Adrenal gland (tissue), 12 donors: ENCODE measurements around the gene CDC40. TPM values are rescaled to one million over a fixed set of nuclear protein-coding genes. Genes with fewer than 3 reads are reported as not detected.

ENCODE experiments used
- DNase-seq, 7 donors: peaks; one replicate each; pipeline ENCODE4 v3.0.0-alpha.2; 2019 to 2020
- H3K27ac ChIP-seq, 5 donors: fragments of 200-600 bp; sonication (generic) in 4 of 5; 1 replicate in 3 of 5; 2 replicates in 2 of 5; pipeline versions ENCODE4 v1.5.1 to v1.8.0; 2016 to 2020; ENCODE audit warnings: mild to moderate bottlenecking in 1 of 5
- H3K27me3 ChIP-seq: fragments of 200-600 bp; 2 replicates; pipeline ENCODE4 v1.8.0; 2021
- H3K36me3 ChIP-seq, 2 donors: fragments of 200-600 bp; replicated peaks in 1 of 2; 1 replicate in 1 of 2; 2 replicates in 1 of 2; pipeline versions ENCODE4 v1.5.1 to v1.8.0; 2018 to 2022
- H3K4me1 ChIP-seq, 2 donors: fragments of 200-600 bp; replicated peaks in 1 of 2; 1 replicate in 1 of 2; 2 replicates in 1 of 2; pipeline versions ENCODE4 v1.5.1 to v1.8.0; 2018 to 2021
- H3K4me3 ChIP-seq, 4 donors: fragments of 200-600 bp; sonication (generic) in 3 of 4; one replicate each; pipeline ENCODE4 v1.5.1; 2016 to 2018
- H3K9me3 ChIP-seq, 3 donors: fragments of 200-600 bp; sonication (generic) in 1 of 3; replicated peaks in 1 of 3; 1 replicate in 2 of 3; 2 replicates in 1 of 3; pipeline versions ENCODE4 v1.5.1 to v1.8.0; 2016 to 2021
- POLR2A ChIP-seq, 2 donors: fragments of 450-650 bp; IDR thresholded peaks; one replicate each; pipeline ENCODE4 v1.6.1; 2017; ENCODE audit warnings: antibody characterized with exemption in 2 of 2, mild to moderate bottlenecking in 2 of 2, moderate library complexity in 1 of 2
- WGBS, 4 donors: extraction: QIAGEN DNeasy Blood & Tissue Kit in 2 of 4; methylation state at CpG; one replicate each; pipeline versions ENCODE4 v1.1.5 to v1.1.7; 2013 to 2017; 5-methylcytosine and 5-hydroxymethylcytosine counted together
- intact Hi-C, 2 donors: fragments of 100-400 bp; cut with DNase I; formaldehyde crosslinking; loops; one replicate each; pipeline versions ENCODE4 v1.14.1 to v1.15.0; 2022 to 2023
- polyA plus RNA-seq, 3 donors: library from polyadenylated mRNA; stranded (reverse); fragments of 200-250 nt in 2 of 3; fragments of 350-450 nt in 1 of 3; fragmentation: Illumina TruSeq in 1 of 3; extraction: RNeasy Lipid Tissue Mini Kit (QIAGEN cat#74804) in 1 of 3; gene quantifications; one replicate each; pipeline ENCODE4 v1.2.3, GENCODE V29; 2013 to 2014
- total RNA-seq, 9 donors: library from RNA; depleted of rRNA in 4 of 9; stranded (reverse); fragments of >200 nt in 4 of 9; fragments of 120-200 nt in 1 of 9; fragmentation: NEBNext Ultra II Directional in 1 of 9; extraction: Animal tissue kit (Norgen Biotek cat#: 25700) in 1 of 9; gene quantifications; one replicate each; pipeline versions ENCODE4 v1.1.0 to v1.2.4, GENCODE V29; 2013 to 2023
- TF ChIP-seq, protein P1 (sequence below), 6 experiments: fragments of 450-650 bp in 4 of 6; fragments of 200-600 bp in 2 of 6; sonication (generic) in 1 of 6; IDR thresholded peaks; 1 replicate in 5 of 6; 2 replicates in 1 of 6; pipeline versions ENCODE4 v1.5.1 to v1.8.0; 2016 to 2021; ENCODE audit warnings: antibody characterized with exemption in 6 of 6, mild to moderate bottlenecking in 2 of 6, moderate library complexity in 1 of 6
- donor health status: healthy with polysubstance abuse.
- donor health status: Bipolar disorder and iron deficiency.
- donor health status: DM: yes; HTN: yes; CAD: no.
- donor health status: DM: no; HTN: no; CAD: no.
- donor health status: DM: no; HTN: no; CAD: no.
- donor health status: DM: yes; HTN: yes; CAD: no.

CDC40 gene
- total and polyA plus RNA-seq, 12 donors, result 5.3 to 46.9 (median 29.0) TPM

DNA sequence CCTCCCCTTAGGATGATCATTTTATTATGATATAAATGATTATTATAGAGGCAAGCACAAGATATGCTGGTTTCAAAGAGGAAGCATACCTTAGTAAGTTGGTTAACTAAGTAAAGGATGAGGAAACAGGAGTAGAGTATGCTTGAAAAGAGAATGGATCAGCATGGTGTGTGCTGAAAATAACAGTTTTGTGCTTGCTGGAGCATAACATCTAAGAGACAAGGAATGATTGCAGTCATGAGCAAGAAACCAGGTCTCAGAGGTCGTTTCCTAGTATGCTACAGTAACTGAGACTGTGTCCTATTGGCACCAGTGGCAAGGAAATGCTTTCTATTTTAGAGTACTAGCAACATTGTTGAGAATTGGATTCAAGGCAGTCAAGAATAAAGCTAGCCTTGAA is 34.1 kb downstream of the CDC40 start:
- no peak for DNase-seq
- H3K4me1 ChIP-seq, result peaks cover 3 to 8% of the 10 kb centered on the region in 2 donors
- H3K36me3 ChIP-seq, result peaks cover 0 to 50% of the 10 kb centered on the region in 2 donors
- no peak overlapping the region for H3K27ac ChIP-seq
- H3K27me3 ChIP-seq, result no peaks in the 10 kb centered on the region
- intact Hi-C loops, result no loop called here
- TF ChIP-seq, protein P1, sequence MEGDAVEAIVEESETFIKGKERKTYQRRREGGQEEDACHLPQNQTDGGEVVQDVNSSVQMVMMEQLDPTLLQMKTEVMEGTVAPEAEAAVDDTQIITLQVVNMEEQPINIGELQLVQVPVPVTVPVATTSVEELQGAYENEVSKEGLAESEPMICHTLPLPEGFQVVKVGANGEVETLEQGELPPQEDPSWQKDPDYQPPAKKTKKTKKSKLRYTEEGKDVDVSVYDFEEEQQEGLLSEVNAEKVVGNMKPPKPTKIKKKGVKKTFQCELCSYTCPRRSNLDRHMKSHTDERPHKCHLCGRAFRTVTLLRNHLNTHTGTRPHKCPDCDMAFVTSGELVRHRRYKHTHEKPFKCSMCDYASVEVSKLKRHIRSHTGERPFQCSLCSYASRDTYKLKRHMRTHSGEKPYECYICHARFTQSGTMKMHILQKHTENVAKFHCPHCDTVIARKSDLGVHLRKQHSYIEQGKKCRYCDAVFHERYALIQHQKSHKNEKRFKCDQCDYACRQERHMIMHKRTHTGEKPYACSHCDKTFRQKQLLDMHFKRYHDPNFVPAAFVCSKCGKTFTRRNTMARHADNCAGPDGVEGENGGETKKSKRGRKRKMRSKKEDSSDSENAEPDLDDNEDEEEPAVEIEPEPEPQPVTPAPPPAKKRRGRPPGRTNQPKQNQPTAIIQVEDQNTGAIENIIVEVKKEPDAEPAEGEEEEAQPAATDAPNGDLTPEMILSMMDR (IDR thresholded peaks at IDR 0.05), result no peak
- no peak for TF ChIP-seq POLR2A (IDR thresholded peaks at IDR 0.05)
- no peak overlapping the region for H3K4me3 ChIP-seq
- 64 to 100% (median 70%) methylated on average over 1 of the region's 1 CpG for WGBS, 4 donors
- no peaks in the 10 kb centered on the region for H3K9me3 ChIP-seq

GRCh38 chr6:110216140-110216539 is 35.9 kb downstream of the CDC40 start:
- no peak for DNase-seq
- intact Hi-C loops, result no loop called here
- H3K4me3 ChIP-seq, result no peak overlapping the region
- no peak overlapping the region for H3K27ac ChIP-seq
- TF ChIP-seq POLR2A (IDR thresholded peaks at IDR 0.05), result no peak
- TF ChIP-seq, protein P1 (IDR thresholded peaks at IDR 0.05), result no peak
- peaks cover 3 to 8% of the 10 kb centered on the region in 2 donors for H3K4me1 ChIP-seq
- H3K36me3 ChIP-seq, result peaks cover 0 to 63% of the 10 kb centered on the region in 2 donors
- 80 to 88% (median 84%) methylated on average over 5 of the region's 5 CpGs for WGBS, 4 donors
- no peaks in the 10 kb centered on the region for H3K27me3 ChIP-seq
- H3K9me3 ChIP-seq, result no peaks in the 10 kb centered on the region

- 77 to 98% (median 90%) methylated on average over 2 of the region's 2 CpGs for WGBS, 4 donors
- Histone ChIP-seq H3K4me3 (no peak overlapping the region), H3K36me3 (peaks cover 0 to 56% of the 10 kb centered on the region in 2 donors), H3K4me1 (peaks cover 2 to 6% of the 10 kb centered on the region in 2 donors), H3K27me3 (no peaks in the 10 kb centered on the region), H3K9me3 (no peaks in the 10 kb centered on the region), H3K27ac (no peak overlapping the region)
- TF ChIP-seq POLR2A (IDR thresholded peaks at IDR 0.05), result no peak
- TF ChIP-seq, protein P1 (IDR thresholded peaks at IDR 0.05), result no peak
- intact Hi-C loops, result no loop called here
- DNase-seq, result no peak
These were observed 37.0 kb downstream of the CDC40 start for GRCh38 chr6:110217266-110217665.

DNA sequence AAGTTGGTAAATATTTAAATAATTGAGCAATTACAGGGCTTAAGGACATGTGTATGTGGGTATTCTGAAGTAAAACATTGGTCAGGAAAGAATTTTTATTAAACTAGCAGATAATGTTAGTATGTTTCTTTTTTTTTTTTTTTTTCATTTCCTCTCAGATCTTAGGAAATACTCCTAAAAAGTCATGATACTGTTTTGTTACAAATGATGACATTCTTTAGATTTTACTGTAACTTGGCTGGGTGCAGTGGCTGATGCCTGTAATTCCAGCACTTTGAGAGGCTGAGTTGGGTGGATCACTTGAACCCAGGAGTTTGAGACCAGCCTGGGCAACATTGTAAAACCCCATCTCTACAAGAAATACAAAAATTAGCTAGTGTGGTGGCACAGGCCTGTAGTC is 41.5 kb downstream of the CDC40 start:
- Histone ChIP-seq H3K4me3 (no peak overlapping the region), H3K9me3 (no peaks in the 10 kb centered on the region), H3K36me3 (peaks cover 0 to 42% of the 10 kb centered on the region in 2 donors), H3K27ac (no peak overlapping the region), H3K27me3 (no peaks in the 10 kb centered on the region), H3K4me1 (no peaks in the 10 kb centered on the region)
- DNase-seq, result no peak
- TF ChIP-seq, protein P1 (IDR thresholded peaks at IDR 0.05), result no peak
- no peak for TF ChIP-seq POLR2A (IDR thresholded peaks at IDR 0.05)
- intact Hi-C loops, result no loop called here
